Measurements from ENCODE around the gene NPTX2.

The NPTX2 gene

GRCh38 chr7:98613601-98614425, 3.3 kb upstream of the NPTX2 start:
- Histone ChIP-seq H3K27me3 (ENCODE audit: insufficient read depth, low read length, poor library complexity) (peaks cover 3% of the 10 kb centered on the region), H3K79me2 (ENCODE audit: insufficient read depth, low read length) (no peaks in the 10 kb centered on the region), H3K36me3 (ENCODE audit: insufficient read depth, low read length) (no peaks in the 10 kb centered on the region), H3K4me1 (ENCODE audit: insufficient read depth, low read length) (no peaks in the 10 kb centered on the region), H3K4me3 (ENCODE audit: low read depth in 1 of 2, low read length in 2 of 2) (no peak overlapping the region), H3K9ac (ENCODE audit: low read depth, low read length) (no peak overlapping the region), H3K27ac (ENCODE audit: low read length) (no peak overlapping the region), H4K20me1 (ENCODE audit: insufficient read depth, low read length) (peaks cover 4% of the 10 kb centered on the region; the same call in 1 of the 2 replicates), H2AFZ (ENCODE audit: low read depth, low read length) (no peak overlapping the region), H3K9me3 (ENCODE audit: insufficient read depth, low read length, severe bottlenecking) (no peaks in the 10 kb centered on the region), H3K4me2 (ENCODE audit: insufficient read depth, low read length) (no peak overlapping the region)
- ATAC-seq (ENCODE audit: insufficient read depth, low read depth), result no peak
- peak; percentile 53 for DNase-seq
- TF ChIP-seq CTCF (IDR thresholded peaks at IDR 0.05; ENCODE audit: borderline replicate concordance, extremely low read depth, low read length, poor library complexity, severe bottlenecking), result no peak
- TF ChIP-seq EZH2 (IDR thresholded peaks at IDR 0.05; ENCODE audit: borderline replicate concordance, low read depth, low read length, severe bottlenecking), result no peak

- H3K4me3 ChIP-seq (ENCODE audit: low read depth in 1 of 2, low read length in 2 of 2), result no peak overlapping the region
- peaks cover 8% of the 10 kb centered on the region for H3K4me1 ChIP-seq (ENCODE audit: insufficient read depth, low read length)
- no peak overlapping the region for H3K9ac ChIP-seq (ENCODE audit: low read depth, low read length)
- no peak for ATAC-seq (ENCODE audit: insufficient read depth, low read depth)
- H3K9me3 ChIP-seq (ENCODE audit: insufficient read depth, low read length, severe bottlenecking), result no peaks in the 10 kb centered on the region
- H3K27me3 ChIP-seq (ENCODE audit: insufficient read depth, low read length, poor library complexity), result peaks cover 18% of the 10 kb centered on the region
- no peak for DNase-seq
- no peak overlapping the region for H2AFZ ChIP-seq (ENCODE audit: low read depth, low read length)
- TF ChIP-seq EZH2 (IDR thresholded peaks at IDR 0.05; ENCODE audit: borderline replicate concordance, low read depth, low read length, severe bottlenecking), result no peak
- TF ChIP-seq CTCF (IDR thresholded peaks at IDR 0.05; ENCODE audit: borderline replicate concordance, extremely low read depth, low read length, poor library complexity, severe bottlenecking), result no peak
- peaks cover 11% of the 10 kb centered on the region for H4K20me1 ChIP-seq (ENCODE audit: insufficient read depth, low read length)
- H3K4me2 ChIP-seq (ENCODE audit: insufficient read depth, low read length), result no peak overlapping the region
- H3K27ac ChIP-seq (ENCODE audit: low read length), result no peak overlapping the region
- H3K79me2 ChIP-seq (ENCODE audit: insufficient read depth, low read length), result no peaks in the 10 kb centered on the region
- H3K36me3 ChIP-seq (ENCODE audit: insufficient read depth, low read length), result no peaks in the 10 kb centered on the region
These were observed 569 bp upstream of the NPTX2 start for GRCh38 chr7:98616381-98617050.

GRCh38 chr7:98617960-98618418, 904 bp downstream of the NPTX2 start:
- ATAC-seq (ENCODE audit: insufficient read depth, low read depth) (no peak), DNase-seq (no peak)
- H3K9me3 ChIP-seq (ENCODE audit: insufficient read depth, low read length, severe bottlenecking), result no peaks in the 10 kb centered on the region
- H3K9ac ChIP-seq (ENCODE audit: low read depth, low read length), result no peak overlapping the region
- H3K79me2 ChIP-seq (ENCODE audit: insufficient read depth, low read length), result no peaks in the 10 kb centered on the region
- H2AFZ ChIP-seq (ENCODE audit: low read depth, low read length), result no peak overlapping the region
- H3K4me1 ChIP-seq (ENCODE audit: insufficient read depth, low read length), result peaks cover 8% of the 10 kb centered on the region
- TF ChIP-seq CTCF (IDR thresholded peaks at IDR 0.05; ENCODE audit: borderline replicate concordance, extremely low read depth, low read length, poor library complexity, severe bottlenecking) (no peak), EZH2 (IDR thresholded peaks at IDR 0.05; ENCODE audit: borderline replicate concordance, low read depth, low read length, severe bottlenecking) (no peak)
- H4K20me1 ChIP-seq (ENCODE audit: insufficient read depth, low read length), result peaks cover 11% of the 10 kb centered on the region
- H3K27me3 ChIP-seq (ENCODE audit: insufficient read depth, low read length, poor library complexity), result peaks cover 18% of the 10 kb centered on the region
- no peak overlapping the region for H3K27ac ChIP-seq (ENCODE audit: low read length)
- H3K4me3 ChIP-seq (ENCODE audit: low read depth in 1 of 2, low read length in 2 of 2), result no peak overlapping the region
- no peaks in the 10 kb centered on the region for H3K36me3 ChIP-seq (ENCODE audit: insufficient read depth, low read length)
- no peak overlapping the region for H3K4me2 ChIP-seq (ENCODE audit: insufficient read depth, low read length)
